NB4 (cell line): ENCODE results near the gene LDLRAD3.

Experiments
- CTCF ChIP-seq: IDR thresholded peaks from one replicate; pipeline ENCODE4 v1.5.1; 2012; ENCODE audit warnings: low read depth, low read length
- MYC ChIP-seq: IDR thresholded peaks from 2 replicates; pipeline ENCODE4 v1.6.1; 2011; ENCODE audit warnings: low read depth, low read length
- POLR2A ChIP-seq: IDR thresholded peaks from 2 replicates; pipeline ENCODE4 v1.6.1; 2011; ENCODE audit warnings: mild to moderate bottlenecking; ENCODE audit not compliant: insufficient read length; ENCODE audit errors: extremely low read depth

DNA sequence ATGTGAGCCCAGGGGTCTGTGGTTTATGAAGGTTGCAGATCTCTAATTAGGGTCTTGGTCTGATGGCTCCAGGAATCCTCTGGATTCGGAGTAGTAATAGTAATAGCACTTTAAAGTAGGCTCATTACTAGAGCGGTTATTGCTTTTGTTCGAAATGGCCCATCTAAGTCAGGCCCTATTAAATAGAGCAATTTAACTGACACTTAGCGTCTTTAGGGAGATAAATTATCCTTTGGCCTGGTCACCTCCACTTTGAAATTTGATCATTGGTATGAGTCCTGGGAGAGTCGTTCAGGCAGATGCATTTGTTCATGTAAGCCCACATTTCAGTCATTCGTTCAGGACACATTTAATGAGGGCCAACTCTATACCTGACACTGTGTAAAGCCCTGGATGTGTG lies 54.8 kb downstream of the LDLRAD3 start:
- no peak for TF ChIP-seq CTCF
- no peak for TF ChIP-seq MYC
- TF ChIP-seq POLR2A, result no peak
